ENCODE data around the gene SNCB. TPM values are rescaled to one million over a fixed set of nuclear protein-coding genes. Genes with fewer than 3 reads are reported as not detected.

Gene SNCB
- total RNA-seq, 1 donor from 2014 or later = not detected

GRCh38 chr5:176581361-176581760, 49.0 kb downstream of the SNCB start:
- H2AFZ ChIP-seq (replicated peaks) = no peak overlapping the region
- TF ChIP-seq, protein P1, sequence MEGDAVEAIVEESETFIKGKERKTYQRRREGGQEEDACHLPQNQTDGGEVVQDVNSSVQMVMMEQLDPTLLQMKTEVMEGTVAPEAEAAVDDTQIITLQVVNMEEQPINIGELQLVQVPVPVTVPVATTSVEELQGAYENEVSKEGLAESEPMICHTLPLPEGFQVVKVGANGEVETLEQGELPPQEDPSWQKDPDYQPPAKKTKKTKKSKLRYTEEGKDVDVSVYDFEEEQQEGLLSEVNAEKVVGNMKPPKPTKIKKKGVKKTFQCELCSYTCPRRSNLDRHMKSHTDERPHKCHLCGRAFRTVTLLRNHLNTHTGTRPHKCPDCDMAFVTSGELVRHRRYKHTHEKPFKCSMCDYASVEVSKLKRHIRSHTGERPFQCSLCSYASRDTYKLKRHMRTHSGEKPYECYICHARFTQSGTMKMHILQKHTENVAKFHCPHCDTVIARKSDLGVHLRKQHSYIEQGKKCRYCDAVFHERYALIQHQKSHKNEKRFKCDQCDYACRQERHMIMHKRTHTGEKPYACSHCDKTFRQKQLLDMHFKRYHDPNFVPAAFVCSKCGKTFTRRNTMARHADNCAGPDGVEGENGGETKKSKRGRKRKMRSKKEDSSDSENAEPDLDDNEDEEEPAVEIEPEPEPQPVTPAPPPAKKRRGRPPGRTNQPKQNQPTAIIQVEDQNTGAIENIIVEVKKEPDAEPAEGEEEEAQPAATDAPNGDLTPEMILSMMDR (IDR thresholded peaks at IDR 0.05) = no peak
- TF ChIP-seq EZH2 (IDR thresholded peaks at IDR 0.05) (no peak), EZH2phosphoT487 (IDR thresholded peaks at IDR 0.05) (no peak)
- H3K79me2 ChIP-seq (ENCODE audit: low read depth) = no peaks in the 10 kb centered on the region
- no peak overlapping the region for H3K4me3 Mint-ChIP-seq
- H3K9ac ChIP-seq = no peak overlapping the region
- no peaks in the 10 kb centered on the region for H3K36me3 ChIP-seq
- no peaks in the 10 kb centered on the region for H3K36me3 Mint-ChIP-seq
- H3K4me1 ChIP-seq = no peaks in the 10 kb centered on the region
- H3K27ac ChIP-seq = no peak overlapping the region
- DNase-seq (ENCODE audit: low spot score) = no peak
- no peaks in the 10 kb centered on the region for H4K20me1 ChIP-seq (ENCODE audit: low read depth)
- H3K4me1 Mint-ChIP-seq = peaks cover 6% of the 10 kb centered on the region
- peaks cover 12% of the 10 kb centered on the region for H3K27me3 Mint-ChIP-seq (ENCODE audit: insufficient read depth, low read depth)
- H3K27ac Mint-ChIP-seq = no peak overlapping the region
- H3K9me3 ChIP-seq (ENCODE audit: low read depth) = peaks cover 6% of the 10 kb centered on the region
- peaks cover 6% of the 10 kb centered on the region for H3K9me3 Mint-ChIP-seq
- no peak overlapping the region for H3K4me2 ChIP-seq
- H3K4me3 ChIP-seq = no peak overlapping the region
- no peaks in the 10 kb centered on the region for H3F3A ChIP-seq (ENCODE audit: low read depth)
- peaks cover 8% of the 10 kb centered on the region for H3K27me3 ChIP-seq

GRCh38 chr5:176579323-176579722, 51.0 kb downstream of the SNCB start:
- Mint-ChIP-seq H3K27ac (no peak overlapping the region), H3K36me3 (no peaks in the 10 kb centered on the region), H3K4me1 (peaks cover 8% of the 10 kb centered on the region), H3K4me3 (peak overlapping the region; percentile 46), H3K9me3 (peaks cover 3% of the 10 kb centered on the region), H3K27me3 (ENCODE audit: insufficient read depth, low read depth) (peaks cover 12% of the 10 kb centered on the region)
- H2AFZ ChIP-seq (replicated peaks) = no peak overlapping the region
- no peak for DNase-seq (ENCODE audit: low spot score)
- no peak for TF ChIP-seq EZH2phosphoT487 (IDR thresholded peaks at IDR 0.05)
- no peak for TF ChIP-seq EZH2 (IDR thresholded peaks at IDR 0.05)
- TF ChIP-seq, protein P1 (IDR thresholded peaks at IDR 0.05) = no peak
- H3K36me3 ChIP-seq = no peaks in the 10 kb centered on the region
- H4K20me1 ChIP-seq (ENCODE audit: low read depth) = no peaks in the 10 kb centered on the region
- peaks cover 8% of the 10 kb centered on the region for H3K27me3 ChIP-seq
- H3K9ac ChIP-seq = no peak overlapping the region
- no peaks in the 10 kb centered on the region for H3K4me1 ChIP-seq
- no peak overlapping the region for H3K27ac ChIP-seq
- H3K4me3 ChIP-seq = no peak overlapping the region
- no peaks in the 10 kb centered on the region for H3K79me2 ChIP-seq (ENCODE audit: low read depth)
- H3F3A ChIP-seq (ENCODE audit: low read depth) = no peaks in the 10 kb centered on the region
- H3K4me2 ChIP-seq = no peak overlapping the region
- H3K9me3 ChIP-seq (ENCODE audit: low read depth) = no peaks in the 10 kb centered on the region

DNA sequence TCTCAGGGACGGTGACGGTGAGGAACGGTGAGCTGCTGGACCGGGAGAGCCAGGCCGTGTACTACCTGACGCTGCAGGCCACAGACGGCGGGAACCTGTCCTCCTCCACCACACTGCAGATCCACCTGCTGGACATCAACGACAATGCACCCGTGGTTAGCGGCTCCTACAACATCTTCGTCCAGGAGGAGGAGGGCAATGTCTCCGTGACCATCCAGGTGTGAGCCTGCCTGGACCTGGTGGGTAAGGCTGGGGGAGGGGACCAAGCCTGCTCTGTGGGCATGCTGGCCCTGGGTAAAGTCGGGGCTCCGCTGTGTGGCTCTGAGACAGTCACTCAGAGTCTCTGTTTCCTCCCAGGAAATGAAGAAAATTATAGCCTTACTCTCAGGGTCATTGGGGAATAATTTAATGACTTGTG, 51.9 kb downstream of the SNCB start:
- H3F3A ChIP-seq (ENCODE audit: low read depth) = no peaks in the 10 kb centered on the region
- no peak overlapping the region for H3K27ac ChIP-seq
- Mint-ChIP-seq H3K9me3 (no peaks in the 10 kb centered on the region), H3K27ac (no peak overlapping the region), H3K36me3 (no peaks in the 10 kb centered on the region), H3K4me1 (peaks cover 8% of the 10 kb centered on the region), H3K27me3 (ENCODE audit: insufficient read depth, low read depth) (peaks cover 10% of the 10 kb centered on the region), H3K4me3 (no peak overlapping the region)
- no peaks in the 10 kb centered on the region for H3K9me3 ChIP-seq (ENCODE audit: low read depth)
- no peak overlapping the region for H3K4me2 ChIP-seq
- H3K36me3 ChIP-seq = no peaks in the 10 kb centered on the region
- TF ChIP-seq, protein P1 (IDR thresholded peaks at IDR 0.05) = peak; percentile 62
- TF ChIP-seq EZH2 (IDR thresholded peaks at IDR 0.05) (no peak), EZH2phosphoT487 (IDR thresholded peaks at IDR 0.05) (no peak)
- H3K9ac ChIP-seq = no peak overlapping the region
- no peaks in the 10 kb centered on the region for H3K4me1 ChIP-seq
- no peak overlapping the region for H3K4me3 ChIP-seq
- no peaks in the 10 kb centered on the region for H3K79me2 ChIP-seq (ENCODE audit: low read depth)
- peaks cover 8% of the 10 kb centered on the region for H3K27me3 ChIP-seq
- DNase-seq (ENCODE audit: low spot score) = peak; percentile 79
- peak overlapping the region; percentile 77 for H2AFZ ChIP-seq (replicated peaks)
- H4K20me1 ChIP-seq (ENCODE audit: low read depth) = no peaks in the 10 kb centered on the region
